A549 (cell line): ENCODE results near the gene RPL3. TPM values are rescaled to one million over a fixed set of nuclear protein-coding genes. Genes with fewer than 3 reads are reported as not detected.

Source experiments
- ATAC-seq, 2 experiments: fragments of 200-7000 bp in 1 of 2; fragments of >200 bp in 1 of 2; cut with Nextera tagmentation in 1 of 2; cut with Tn5 transposase in 1 of 2; 3 replicates each; pipeline versions ENCODE4 v1.8.0 to v1.9.1; 2018 to 2020; ENCODE audit warnings: mild to moderate bottlenecking in 1 of 2, moderate library complexity in 1 of 2
- CTCF ChIA-PET: fragments of 300-600 bp; sonication (Branson Sonifier 250); formaldehyde crosslinking; extraction: SDS; loops from one replicate; lab custom pipeline; 2021; ENCODE audit warnings: antibody characterized with exemption, inconsistent platforms; lab: Yijun Ruan, JAX
- POLR2A ChIA-PET: fragments of 350-600 bp; formaldehyde crosslinking; extraction: SDS; loops from one replicate; lab custom pipeline; 2021; ENCODE audit warnings: antibody characterized with exemption, inconsistent platforms; lab: Yijun Ruan, JAX
- DNase-seq, 2 experiments: peaks; one replicate each; pipeline versions ENCODE4 v3.0.0 to v3.0.0-alpha.2; 2011 to 2016; ENCODE audit warnings: low read depth in 1 of 2, low spot score in 1 of 2
- FAIRE-seq: peaks from 2 replicates; lab custom pipeline; 2011; peaks lifted over from hg19 to GRCh38; lab: Jason Lieb, UNC
- H3K27ac ChIP-seq, 2 experiments: fragments of >200 bp; sonication (Bioruptor Twin); formaldehyde crosslinking; 3 replicates each; pipeline ENCODE4 v1.5.1; 2016 to 2017
- H3K4me1 ChIP-seq: fragments of >200 bp; sonication (Bioruptor Twin); formaldehyde crosslinking; 3 replicates; pipeline ENCODE4 v1.6.1; 2016
- H3K4me2 ChIP-seq: fragments of >200 bp; sonication (Bioruptor Twin); formaldehyde crosslinking; 3 replicates; pipeline ENCODE4 v1.6.1; 2016
- H3K4me3 ChIP-seq: fragments of >200 bp; sonication (Bioruptor Twin); formaldehyde crosslinking; 3 replicates; pipeline ENCODE4 v1.5.1; 2016
- H3K9me3 ChIP-seq: fragments of >200 bp; sonication (Bioruptor Twin); formaldehyde crosslinking; 3 replicates; pipeline ENCODE4 v1.6.1; 2016
- BHLHE40 ChIP-seq: IDR thresholded peaks from 2 replicates; pipeline ENCODE4 v1.6.1; 2012; ENCODE audit warnings: low read depth, low read length, inconsistent platforms
- CEBPB ChIP-seq, 2 experiments: fragments of >200 bp in 1 of 2; sonication (Bioruptor Twin) in 1 of 2; formaldehyde crosslinking in 1 of 2; IDR thresholded peaks; 2 replicates each; pipeline ENCODE4 v1.6.1; 2012 to 2016
- CHD2 ChIP-seq: fragments of 150-350 bp; IDR thresholded peaks from 2 replicates; pipeline ENCODE4 v1.6.1; 2014; ENCODE audit warnings: low read length; ENCODE audit not compliant: partially characterized antibody
- EHF ChIP-seq: fragments of 250-450 bp; sonication (Bioruptor Pico); IDR thresholded peaks from 2 replicates; pipeline ENCODE4 v1.5.0; 2020; ENCODE audit warnings: mild to moderate bottlenecking
- EHMT2 ChIP-seq: fragments of 200-600 bp; sonication (generic); IDR thresholded peaks from 2 replicates; pipeline ENCODE4 v1.6.1; 2016; ENCODE audit warnings: antibody characterized with exemption, low read depth, mild to moderate bottlenecking, moderate library complexity
- HEYL ChIP-seq: fragments of 250-450 bp; sonication (Bioruptor Pico); IDR thresholded peaks from 2 replicates; pipeline ENCODE4 v1.8.0; 2021; ENCODE audit warnings: mild to moderate bottlenecking, moderate library complexity
- HOXA7 ChIP-seq: fragments of 250-450 bp; sonication (Bioruptor Pico); IDR thresholded peaks from 2 replicates; pipeline ENCODE4 v1.5.0; 2020; ENCODE audit warnings: mild to moderate bottlenecking, moderate library complexity
- HOXB13 ChIP-seq: fragments of 250-450 bp; sonication (Bioruptor Pico); IDR thresholded peaks from 2 replicates; pipeline ENCODE4 v1.5.0; 2020; ENCODE audit warnings: low read depth, mild to moderate bottlenecking, moderate library complexity
- MAFK ChIP-seq: fragments of 450-650 bp; IDR thresholded peaks from 2 replicates; pipeline ENCODE4 v1.6.1; 2014; ENCODE audit not compliant: partially characterized antibody
- MYC ChIP-seq: IDR thresholded peaks from 2 replicates; pipeline ENCODE4 v1.6.1; 2012; ENCODE audit warnings: mild to moderate bottlenecking, inconsistent platforms, low read length, improper control_type of control experiment, borderline replicate concordance
- NFE2L2 ChIP-seq: fragments of 150-350 bp; conservative IDR thresholded peaks from 2 replicates; pipeline ENCODE4 v1.6.1; 2014; ENCODE audit warnings: low read length
- NPAS2 ChIP-seq: fragments of 250-450 bp; sonication (Bioruptor Pico); IDR thresholded peaks from 2 replicates; pipeline ENCODE4 v1.8.0; 2022; ENCODE audit warnings: mild to moderate bottlenecking, moderate library complexity, borderline replicate concordance
- NR3C1 ChIP-seq: fragments of >200 bp; sonication (Bioruptor Twin); formaldehyde crosslinking; IDR thresholded peaks from 3 replicates; pipeline ENCODE4 v1.6.1; 2017
- PHF8 ChIP-seq: fragments of 200-600 bp; sonication (generic); IDR thresholded peaks from 2 replicates; pipeline ENCODE4 v1.6.1; 2016; ENCODE audit warnings: low read depth, mild to moderate bottlenecking, antibody characterized with exemption, moderate library complexity, borderline replicate concordance
- RAD21 ChIP-seq, 2 experiments: fragments of >200 bp in 1 of 2; sonication (Bioruptor Twin) in 1 of 2; formaldehyde crosslinking in 1 of 2; IDR thresholded peaks in 1 of 2; conservative IDR thresholded peaks in 1 of 2; 2 replicates in 1 of 2; 3 replicates in 1 of 2; pipeline ENCODE4 v1.6.1; 2012 to 2018; ENCODE audit warnings: inconsistent platforms in 1 of 2
- RCOR1 ChIP-seq: fragments of 150-350 bp; IDR thresholded peaks from 2 replicates; pipeline ENCODE4 v1.6.1; 2014; ENCODE audit warnings: antibody characterized with exemption, low read length, low read depth
- RFX5 ChIP-seq: fragments of 450-650 bp; IDR thresholded peaks from 2 replicates; pipeline ENCODE4 v1.7.1; 2014; ENCODE audit warnings: antibody characterized with exemption, mild to moderate bottlenecking, moderate library complexity
- RNF2 ChIP-seq: fragments of 200-600 bp; sonication (generic); IDR thresholded peaks from 2 replicates; pipeline ENCODE4 v1.6.1; 2016; ENCODE audit warnings: low read depth, mild to moderate bottlenecking, antibody characterized with exemption, moderate library complexity, borderline replicate concordance
- TFCP2L1 ChIP-seq: fragments of 250-450 bp; sonication (Bioruptor Pico); IDR thresholded peaks from 2 replicates; pipeline ENCODE4 v1.5.0; 2021; ENCODE audit warnings: mild to moderate bottlenecking
- TP53 ChIP-seq: fragments of 250-450 bp; sonication (Bioruptor Pico); IDR thresholded peaks from 2 replicates; pipeline ENCODE4 v1.5.0; 2021; ENCODE audit warnings: mild to moderate bottlenecking, moderate library complexity
- ZC3H11A ChIP-seq: fragments of 450-650 bp; IDR thresholded peaks from 2 replicates; pipeline ENCODE4 v1.6.1; 2014; ENCODE audit warnings: antibody characterized with exemption, mild to moderate bottlenecking
- ZNF302 ChIP-seq: fragments of 250-450 bp; sonication (Bioruptor Pico); IDR thresholded peaks from 2 replicates; pipeline ENCODE4 v1.9.0; 2021; ENCODE audit warnings: inconsistent platforms, mild to moderate bottlenecking, moderate library complexity
- ZSCAN20 ChIP-seq: fragments of 250-450 bp; sonication (Bioruptor Pico); IDR thresholded peaks from 2 replicates; pipeline ENCODE4 v1.8.0; 2022; ENCODE audit warnings: mild to moderate bottlenecking, moderate library complexity
- whole genome bisulfite sequencing: methylation state at CpG from one replicate; pipeline ENCODE4 v1.1.6; 2017; ENCODE audit errors: missing lambda C conversion rate; 5-methylcytosine and 5-hydroxymethylcytosine counted together
- polyA plus RNA-seq, 4 experiments: library from polyadenylated mRNA; depleted of rRNA in 3 of 4; stranded (reverse); fragments of >200 nt; fragmentation: RNase III in 1 of 4; extraction: RNeasy Plus Mini Kit Qiagen cat#74134 plus additional on column Dnase treatment in 1 of 4; gene quantifications; 2 replicates in 3 of 4; 3 replicates in 1 of 4; pipeline ENCODE4 v1.2.3, GENCODE V29; 2011 to 2017
- TF ChIP-seq, protein P1 (sequence below): IDR thresholded peaks from 2 replicates; pipeline ENCODE4 v1.6.1; 2012
- TF ChIP-seq, protein P2 (sequence below): fragments of 250-450 bp; sonication (Bioruptor Pico); IDR thresholded peaks from 2 replicates; pipeline ENCODE4 v1.5.0; 2021; ENCODE audit warnings: mild to moderate bottlenecking, moderate library complexity, borderline replicate concordance
- TF ChIP-seq, protein P3 (sequence below): fragments of 200-600 bp; sonication (generic); IDR thresholded peaks from 2 replicates; pipeline ENCODE4 v1.6.1; 2016; ENCODE audit warnings: antibody characterized with exemption, mild to moderate bottlenecking, moderate library complexity
- TF ChIP-seq, protein P4 (sequence below): fragments of 250-450 bp; sonication (Bioruptor Pico); IDR thresholded peaks from 2 replicates; pipeline ENCODE4 v1.5.0; 2020; ENCODE audit warnings: low read depth, mild to moderate bottlenecking, moderate library complexity
- TF ChIP-seq, protein P5 (sequence below): fragments of 450-650 bp; IDR thresholded peaks from 2 replicates; pipeline ENCODE4 v1.6.1; 2014; ENCODE audit warnings: antibody characterized with exemption

The RPL3 gene
- polyA plus RNA-seq, 2 of the 4 experiments (the other 2 are of a cell fraction), result 1,921 to 1,965 TPM

DNA sequence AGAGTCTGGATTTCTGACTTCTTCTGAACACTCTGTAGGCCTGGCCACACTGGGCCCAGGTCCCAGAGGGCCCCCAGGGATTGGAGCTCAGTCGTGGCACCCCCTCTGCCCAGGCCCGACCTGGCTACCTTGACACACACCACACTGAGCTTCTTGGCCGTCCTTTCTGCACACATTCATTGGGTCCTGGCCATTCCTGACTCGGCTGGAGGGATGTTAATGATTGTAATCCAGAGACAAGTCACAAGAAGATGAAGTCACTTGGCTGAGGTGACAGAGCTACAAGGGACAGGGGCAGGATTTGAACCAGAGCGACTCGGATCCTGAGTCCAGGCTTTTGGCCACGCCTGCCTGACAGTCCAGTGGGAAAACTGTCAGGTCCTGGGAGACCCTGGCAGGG lies 50.8 kb downstream of the RPL3 start:
- TF ChIP-seq EHMT2 (no peak), RNF2 (no peak), NFE2L2 (no peak), EHF (no peak), RFX5 (no peak), NR3C1 (no peak), ZSCAN20 (CRISPR knock-in tag) (no peak), CEBPB (IDR thresholded peaks at IDR 0.05) (no peak), RCOR1 (no peak), HOXA7 (no peak), ZC3H11A (no peak), TP53 (CRISPR knock-in tag) (no peak), HOXB13 (CRISPR knock-in tag) (no peak), PHF8 (no peak), NPAS2 (CRISPR knock-in tag) (no peak), BHLHE40 (no peak)
- TF ChIP-seq, protein P1, sequence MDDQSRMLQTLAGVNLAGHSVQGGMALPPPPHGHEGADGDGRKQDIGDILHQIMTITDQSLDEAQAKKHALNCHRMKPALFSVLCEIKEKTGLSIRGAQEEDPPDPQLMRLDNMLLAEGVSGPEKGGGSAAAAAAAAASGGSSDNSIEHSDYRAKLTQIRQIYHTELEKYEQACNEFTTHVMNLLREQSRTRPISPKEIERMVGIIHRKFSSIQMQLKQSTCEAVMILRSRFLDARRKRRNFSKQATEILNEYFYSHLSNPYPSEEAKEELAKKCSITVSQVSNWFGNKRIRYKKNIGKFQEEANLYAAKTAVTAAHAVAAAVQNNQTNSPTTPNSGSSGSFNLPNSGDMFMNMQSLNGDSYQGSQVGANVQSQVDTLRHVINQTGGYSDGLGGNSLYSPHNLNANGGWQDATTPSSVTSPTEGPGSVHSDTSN, result no peak
- TF ChIP-seq, protein P2, sequence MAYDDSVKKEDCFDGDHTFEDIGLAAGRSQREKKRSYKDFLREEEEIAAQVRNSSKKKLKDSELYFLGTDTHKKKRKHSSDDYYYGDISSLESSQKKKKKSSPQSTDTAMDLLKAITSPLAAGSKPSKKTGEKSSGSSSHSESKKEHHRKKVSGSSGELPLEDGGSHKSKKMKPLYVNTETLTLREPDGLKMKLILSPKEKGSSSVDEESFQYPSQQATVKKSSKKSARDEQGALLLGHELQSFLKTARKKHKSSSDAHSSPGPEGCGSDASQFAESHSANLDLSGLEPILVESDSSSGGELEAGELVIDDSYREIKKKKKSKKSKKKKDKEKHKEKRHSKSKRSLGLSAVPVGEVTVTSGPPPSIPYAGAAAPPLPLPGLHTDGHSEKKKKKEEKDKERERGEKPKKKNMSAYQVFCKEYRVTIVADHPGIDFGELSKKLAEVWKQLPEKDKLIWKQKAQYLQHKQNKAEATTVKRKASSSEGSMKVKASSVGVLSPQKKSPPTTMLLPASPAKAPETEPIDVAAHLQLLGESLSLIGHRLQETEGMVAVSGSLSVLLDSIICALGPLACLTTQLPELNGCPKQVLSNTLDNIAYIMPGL (CRISPR knock-in tag), result no peak
- TF ChIP-seq, all 56 proteins: peak for 0
- POLR2A ChIA-PET, result no interaction called here
- FAIRE-seq (no peak), ATAC-seq (no peak), DNase-seq (no peak)
- Histone ChIP-seq H3K9me3 (no peaks in the 10 kb centered on the region), H3K4me3 (no peak overlapping the region), H3K27ac (peak overlapping the region in 1 of 2 experiments; percentile 49; a peak in 2 of 6 replicates), H3K4me2 (no peak overlapping the region), H3K4me1 (no peaks in the 10 kb centered on the region)
- CTCF ChIA-PET, result interaction anchor here (0.9 kb wide), 1 partner anchor 43 kb away, joined by 6 read pairs; no protein-coding TSS in a partner anchor
- WGBS, result 61% methylated on average over 7 of the region's 7 CpGs

DNA sequence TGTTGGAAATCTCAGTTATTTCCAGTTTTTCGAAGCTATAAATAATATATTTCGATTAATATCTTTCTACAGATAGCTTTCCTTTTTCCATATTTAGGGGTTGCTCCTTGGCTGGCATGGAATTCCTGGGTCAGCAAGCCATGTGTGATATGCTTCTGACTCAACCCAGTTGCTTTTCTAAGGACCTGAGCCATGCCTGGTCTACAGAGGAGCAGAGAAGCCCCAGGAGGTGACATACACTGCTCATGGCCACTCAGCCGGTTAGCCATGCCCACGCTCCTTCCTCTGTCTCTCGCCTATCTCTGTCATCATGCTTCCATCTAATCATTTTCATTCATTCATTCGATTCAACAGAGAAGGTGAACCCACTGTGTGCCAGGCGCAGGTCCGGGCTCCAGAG lies 51.4 kb downstream of the RPL3 start:
- ATAC-seq (no peak), FAIRE-seq (no peak), DNase-seq (no peak)
- TF ChIP-seq HEYL (CRISPR knock-in tag) (no peak), HOXB13 (CRISPR knock-in tag) (no peak), RAD21 (conservative IDR thresholded peaks at IDR 0.05 in 1 of 2, IDR thresholded peaks at IDR 0.05 in 1 of 2) (no peak), MAFK (no peak), HOXA7 (no peak), ZNF302 (no peak), RNF2 (no peak), ZC3H11A (no peak), MYC (no peak), TFCP2L1 (CRISPR knock-in tag) (no peak), CEBPB (IDR thresholded peaks at IDR 0.05) (no peak), CHD2 (no peak)
- TF ChIP-seq, protein P3, sequence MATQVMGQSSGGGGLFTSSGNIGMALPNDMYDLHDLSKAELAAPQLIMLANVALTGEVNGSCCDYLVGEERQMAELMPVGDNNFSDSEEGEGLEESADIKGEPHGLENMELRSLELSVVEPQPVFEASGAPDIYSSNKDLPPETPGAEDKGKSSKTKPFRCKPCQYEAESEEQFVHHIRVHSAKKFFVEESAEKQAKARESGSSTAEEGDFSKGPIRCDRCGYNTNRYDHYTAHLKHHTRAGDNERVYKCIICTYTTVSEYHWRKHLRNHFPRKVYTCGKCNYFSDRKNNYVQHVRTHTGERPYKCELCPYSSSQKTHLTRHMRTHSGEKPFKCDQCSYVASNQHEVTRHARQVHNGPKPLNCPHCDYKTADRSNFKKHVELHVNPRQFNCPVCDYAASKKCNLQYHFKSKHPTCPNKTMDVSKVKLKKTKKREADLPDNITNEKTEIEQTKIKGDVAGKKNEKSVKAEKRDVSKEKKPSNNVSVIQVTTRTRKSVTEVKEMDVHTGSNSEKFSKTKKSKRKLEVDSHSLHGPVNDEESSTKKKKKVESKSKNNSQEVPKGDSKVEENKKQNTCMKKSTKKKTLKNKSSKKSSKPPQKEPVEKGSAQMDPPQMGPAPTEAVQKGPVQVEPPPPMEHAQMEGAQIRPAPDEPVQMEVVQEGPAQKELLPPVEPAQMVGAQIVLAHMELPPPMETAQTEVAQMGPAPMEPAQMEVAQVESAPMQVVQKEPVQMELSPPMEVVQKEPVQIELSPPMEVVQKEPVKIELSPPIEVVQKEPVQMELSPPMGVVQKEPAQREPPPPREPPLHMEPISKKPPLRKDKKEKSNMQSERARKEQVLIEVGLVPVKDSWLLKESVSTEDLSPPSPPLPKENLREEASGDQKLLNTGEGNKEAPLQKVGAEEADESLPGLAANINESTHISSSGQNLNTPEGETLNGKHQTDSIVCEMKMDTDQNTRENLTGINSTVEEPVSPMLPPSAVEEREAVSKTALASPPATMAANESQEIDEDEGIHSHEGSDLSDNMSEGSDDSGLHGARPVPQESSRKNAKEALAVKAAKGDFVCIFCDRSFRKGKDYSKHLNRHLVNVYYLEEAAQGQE, result no peak
- TF ChIP-seq, protein P4, sequence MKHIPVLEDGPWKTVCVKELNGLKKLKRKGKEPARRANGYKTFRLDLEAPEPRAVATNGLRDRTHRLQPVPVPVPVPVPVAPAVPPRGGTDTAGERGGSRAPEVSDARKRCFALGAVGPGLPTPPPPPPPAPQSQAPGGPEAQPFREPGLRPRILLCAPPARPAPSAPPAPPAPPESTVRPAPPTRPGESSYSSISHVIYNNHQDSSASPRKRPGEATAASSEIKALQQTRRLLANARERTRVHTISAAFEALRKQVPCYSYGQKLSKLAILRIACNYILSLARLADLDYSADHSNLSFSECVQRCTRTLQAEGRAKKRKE, result no peak
- TF ChIP-seq, protein P5, sequence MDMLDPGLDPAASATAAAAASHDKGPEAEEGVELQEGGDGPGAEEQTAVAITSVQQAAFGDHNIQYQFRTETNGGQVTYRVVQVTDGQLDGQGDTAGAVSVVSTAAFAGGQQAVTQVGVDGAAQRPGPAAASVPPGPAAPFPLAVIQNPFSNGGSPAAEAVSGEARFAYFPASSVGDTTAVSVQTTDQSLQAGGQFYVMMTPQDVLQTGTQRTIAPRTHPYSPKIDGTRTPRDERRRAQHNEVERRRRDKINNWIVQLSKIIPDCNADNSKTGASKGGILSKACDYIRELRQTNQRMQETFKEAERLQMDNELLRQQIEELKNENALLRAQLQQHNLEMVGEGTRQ, result no peak
- Histone ChIP-seq H3K4me2 (no peak overlapping the region), H3K4me3 (no peak overlapping the region), H3K4me1 (no peaks in the 10 kb centered on the region), H3K9me3 (no peaks in the 10 kb centered on the region), H3K27ac (no peak overlapping the region)
- ChIA-PET POLR2A (no interaction called here), CTCF (no interaction called here)
- WGBS, result 81% methylated on average over 8 of the region's 8 CpGs
